ES-I3 (cell line): Measurements from ENCODE around the gene IRAK2.
"Not testable (repeated sequence)": the region's sequence is repeated elsewhere in the genome, so short reads cannot be mapped to it uniquely, and the experiment has no call there.

Source experiments
- H3K36me3 ChIP-seq: 2 replicates; pipeline ENCODE4 v1.6.1; 2013; ENCODE audit warnings: mild to moderate bottlenecking, low read length, control low read depth, moderate library complexity; ENCODE audit not compliant: insufficient read depth
- H3K4me1 ChIP-seq: 2 replicates; pipeline ENCODE4 v1.6.1; 2013; ENCODE audit warnings: mild to moderate bottlenecking, control low read depth, low read length; ENCODE audit not compliant: insufficient read depth
- H3K9ac ChIP-seq: 2 replicates; pipeline ENCODE4 v1.6.1; 2013; ENCODE audit warnings: low read depth, mild to moderate bottlenecking, low read length, moderate library complexity
- H3K9me3 ChIP-seq: 2 replicates; pipeline ENCODE4 v1.6.1; 2013; ENCODE audit warnings: mild to moderate bottlenecking, low read length, moderate library complexity; ENCODE audit not compliant: control insufficient read depth, insufficient read depth

IRAK2 gene

DNA sequence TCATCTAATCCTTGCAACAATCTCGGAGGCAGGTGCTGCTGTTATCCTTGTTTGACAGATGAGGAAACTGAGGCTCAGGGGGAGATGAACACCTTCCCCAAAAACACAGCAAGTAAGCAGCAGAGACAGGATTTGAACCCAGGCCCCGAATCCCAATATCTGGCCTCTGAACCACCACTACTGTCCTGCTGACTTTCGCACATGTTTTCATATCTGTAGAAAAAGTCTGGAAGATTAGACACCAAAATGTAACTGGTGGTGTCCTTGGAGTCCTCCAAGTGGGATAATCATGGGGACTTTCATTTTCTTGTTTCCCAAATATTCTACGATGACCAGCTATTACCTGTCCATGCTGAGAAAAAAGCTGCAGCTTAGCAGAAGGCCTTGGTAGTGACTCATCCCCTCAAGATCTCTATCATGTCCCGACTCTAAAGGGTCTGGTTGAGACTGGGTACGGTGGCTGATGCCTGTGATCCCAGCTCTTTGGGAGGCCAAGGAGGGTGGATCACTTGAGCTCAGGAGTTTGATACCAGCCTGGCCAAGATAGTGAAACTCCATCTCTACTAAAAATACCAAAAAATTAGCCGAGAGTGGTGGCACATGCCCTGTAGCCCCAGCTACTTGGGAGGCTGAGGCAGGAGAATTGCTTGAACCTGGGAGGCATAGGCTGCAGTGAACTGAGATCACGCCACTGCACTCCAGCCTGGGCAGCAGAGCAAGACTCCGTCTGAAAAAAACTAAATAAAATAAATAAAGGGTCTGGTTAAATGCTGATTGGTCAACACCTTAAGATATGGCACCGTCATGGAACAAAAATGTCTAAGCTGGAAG is 8.6 kb downstream of the IRAK2 start:
- Histone ChIP-seq H3K9ac (no peak overlapping the region), H3K9me3 (peaks cover 8% of the 10 kb centered on the region), H3K4me1 (no peaks in the 10 kb centered on the region), H3K36me3 (no peaks in the 10 kb centered on the region)

DNA sequence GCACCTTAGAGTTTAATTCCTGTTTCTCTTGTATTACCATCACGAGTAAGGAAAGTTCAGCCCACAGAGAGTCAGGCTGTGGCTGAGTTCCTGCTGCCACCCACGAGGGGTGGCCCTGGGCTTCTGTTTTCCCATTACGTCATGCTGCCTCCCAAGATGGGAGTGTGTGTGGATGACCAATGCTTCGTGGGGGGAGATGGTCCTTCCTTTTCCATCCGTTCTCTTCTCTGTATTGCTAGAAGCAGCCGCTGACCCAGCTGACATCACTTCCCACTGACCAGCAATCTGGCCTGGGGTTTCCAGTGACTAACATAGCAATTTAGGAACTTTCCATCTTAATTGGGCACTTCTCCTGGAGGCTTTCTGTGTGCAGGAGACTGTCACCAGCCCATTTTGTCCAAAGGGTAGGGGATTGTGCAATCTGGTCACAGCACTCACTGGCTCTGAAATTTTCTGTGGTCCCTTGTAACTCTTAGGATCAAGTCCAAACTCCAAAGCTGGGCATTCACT is 9.3 kb downstream of the IRAK2 start:
- Histone ChIP-seq H3K9me3 (0 out of 2 replicates have a peak, but pooled peaks cover 2% of the 10 kb centered on the region), H3K9ac (no peak overlapping the region), H3K36me3 (no peaks in the 10 kb centered on the region), H3K4me1 (no peaks in the 10 kb centered on the region)

DNA sequence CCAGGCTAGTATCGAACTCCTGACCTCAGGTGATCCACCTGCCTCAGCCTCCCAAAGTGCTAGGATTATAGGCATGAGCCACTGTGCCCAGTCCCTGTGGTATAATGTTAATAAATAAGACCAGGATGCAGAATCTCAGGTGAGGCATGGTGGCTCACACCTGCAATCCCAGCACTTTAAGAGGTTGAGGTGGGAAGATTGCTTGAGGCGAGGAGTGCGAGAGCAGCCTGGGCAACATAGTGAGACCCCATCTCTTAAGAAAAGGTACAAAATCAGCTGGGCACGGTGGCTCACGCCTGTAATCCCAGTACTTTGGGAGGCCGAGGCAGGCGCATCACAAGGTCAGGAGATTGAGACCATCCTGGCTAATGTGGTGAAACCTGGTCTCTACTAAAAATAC is 10.6 kb downstream of the IRAK2 start:
- not testable (repeated sequence) for H3K36me3 ChIP-seq, H3K9ac ChIP-seq, H3K4me1 ChIP-seq, H3K9me3 ChIP-seq

DNA sequence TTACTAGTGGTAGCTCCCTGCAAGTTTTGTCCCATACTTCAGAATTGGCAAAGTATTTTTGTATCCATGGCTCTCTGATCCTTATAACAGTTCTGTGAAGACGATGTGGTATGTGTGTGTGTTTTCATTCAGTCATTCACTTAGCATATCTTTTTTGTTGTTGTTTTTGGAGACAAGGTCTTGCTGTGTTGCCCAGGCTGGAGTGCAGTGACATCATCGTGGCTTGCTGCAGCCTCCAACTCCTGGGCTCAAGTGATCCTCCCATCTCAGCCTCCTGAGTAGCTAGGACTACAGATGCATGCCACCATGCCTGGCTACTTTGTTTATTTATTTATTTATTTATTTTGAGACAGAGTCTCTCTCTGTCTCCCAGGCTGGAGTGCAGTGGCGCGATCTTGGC is 11.4 kb downstream of the IRAK2 start:
- not testable (repeated sequence) for H3K9me3 ChIP-seq, H3K9ac ChIP-seq, H3K36me3 ChIP-seq, H3K4me1 ChIP-seq

DNA sequence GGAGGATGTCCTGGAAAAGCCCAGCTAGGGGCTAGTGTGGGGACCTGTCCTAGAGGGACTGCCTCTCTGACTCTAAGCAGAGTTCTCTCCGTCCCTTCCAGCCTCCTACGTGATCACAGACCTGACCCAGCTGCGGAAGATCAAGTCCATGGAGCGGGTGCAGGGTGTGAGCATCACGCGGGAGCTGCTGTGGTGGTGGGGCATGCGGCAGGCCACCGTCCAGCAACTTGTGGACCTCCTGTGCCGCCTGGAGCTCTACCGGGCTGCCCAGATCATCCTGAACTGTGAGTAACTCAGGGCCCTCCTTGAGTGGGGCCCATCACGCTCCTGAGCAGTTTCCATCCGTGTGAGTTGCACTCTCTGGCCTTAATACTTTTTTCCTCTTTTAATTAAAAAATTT is 13.0 kb downstream of the IRAK2 start:
- H3K9me3 ChIP-seq: no peaks in the 10 kb centered on the region
- no peaks in the 10 kb centered on the region for H3K4me1 ChIP-seq
- H3K9ac ChIP-seq: no peak overlapping the region
- H3K36me3 ChIP-seq: no peaks in the 10 kb centered on the region

DNA sequence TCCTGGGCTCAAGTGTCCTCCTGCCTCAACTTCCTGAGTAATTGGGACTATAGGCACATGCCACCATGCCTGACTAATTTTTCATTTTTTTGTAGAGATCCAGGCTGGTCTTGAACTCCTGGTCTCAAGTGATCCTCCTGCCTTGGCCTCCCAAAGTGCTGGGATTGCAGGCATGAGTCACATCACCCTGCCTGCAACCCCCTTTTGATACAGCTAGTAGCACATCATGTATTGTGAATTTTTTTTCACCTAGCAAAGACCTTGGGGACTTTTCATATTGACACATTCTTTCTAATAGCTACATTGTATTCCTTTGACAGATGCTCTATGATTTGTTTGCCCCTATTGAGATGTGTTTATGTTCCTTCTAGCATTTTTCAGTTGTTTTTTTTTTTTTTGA is 14.2 kb downstream of the IRAK2 start:
- H3K9me3 ChIP-seq: no peaks in the 10 kb centered on the region
- H3K9ac ChIP-seq: no peak overlapping the region
- no peaks in the 10 kb centered on the region for H3K4me1 ChIP-seq
- no peaks in the 10 kb centered on the region for H3K36me3 ChIP-seq

DNA sequence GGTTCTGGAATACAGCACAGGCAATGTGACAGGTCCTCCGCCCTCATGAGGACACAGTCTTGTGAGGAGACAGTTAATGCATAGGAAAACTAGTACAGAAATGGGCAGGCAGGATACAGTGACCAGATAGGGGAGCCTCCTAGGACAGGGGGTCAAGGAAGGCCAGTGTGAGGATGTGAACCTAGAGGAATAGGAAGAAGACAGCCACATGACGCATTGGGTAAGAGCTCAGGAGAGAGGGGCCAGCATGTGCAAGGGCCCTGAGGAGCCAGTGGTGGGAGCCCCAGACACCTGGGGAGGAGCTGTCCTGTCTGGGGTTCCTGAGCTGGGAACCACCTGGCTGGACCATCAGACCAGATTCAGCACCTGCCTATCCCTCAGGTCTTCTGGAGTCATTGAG is 15.6 kb downstream of the IRAK2 start:
- Histone ChIP-seq H3K4me1 (no peaks in the 10 kb centered on the region), H3K36me3 (no peaks in the 10 kb centered on the region), H3K9ac (no peak overlapping the region), H3K9me3 (no peaks in the 10 kb centered on the region)

DNA sequence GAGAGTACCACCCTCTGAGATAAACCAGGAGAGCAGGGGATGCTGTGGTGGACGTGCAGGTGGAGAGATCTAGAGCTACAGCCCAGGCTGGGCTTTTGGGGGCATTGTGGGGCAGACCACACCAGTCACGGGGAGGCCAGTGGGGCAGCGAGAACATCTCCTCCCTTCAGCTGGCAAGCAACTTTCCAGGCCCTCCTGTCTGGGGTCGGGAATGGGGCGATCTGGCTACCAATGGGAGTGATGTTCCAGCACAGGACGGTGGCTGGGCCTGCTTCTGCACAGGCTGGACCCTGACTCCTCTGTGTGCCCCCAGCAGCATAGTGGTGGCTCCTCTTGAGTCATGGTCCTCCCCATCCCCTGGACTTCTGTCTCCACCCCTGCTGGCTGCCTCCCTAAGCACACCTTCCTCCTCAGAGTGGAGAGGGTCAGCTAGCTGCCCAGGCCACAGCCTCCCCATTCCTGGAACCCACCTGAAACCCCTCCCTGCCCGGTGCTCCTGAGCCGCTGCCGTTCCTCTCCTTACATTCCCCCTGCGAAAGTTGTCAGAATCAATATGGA is 16.1 kb downstream of the IRAK2 start:
- Histone ChIP-seq H3K4me1 (no peaks in the 10 kb centered on the region), H3K9ac (no peak overlapping the region), H3K9me3 (no peaks in the 10 kb centered on the region), H3K36me3 (no peaks in the 10 kb centered on the region)

DNA sequence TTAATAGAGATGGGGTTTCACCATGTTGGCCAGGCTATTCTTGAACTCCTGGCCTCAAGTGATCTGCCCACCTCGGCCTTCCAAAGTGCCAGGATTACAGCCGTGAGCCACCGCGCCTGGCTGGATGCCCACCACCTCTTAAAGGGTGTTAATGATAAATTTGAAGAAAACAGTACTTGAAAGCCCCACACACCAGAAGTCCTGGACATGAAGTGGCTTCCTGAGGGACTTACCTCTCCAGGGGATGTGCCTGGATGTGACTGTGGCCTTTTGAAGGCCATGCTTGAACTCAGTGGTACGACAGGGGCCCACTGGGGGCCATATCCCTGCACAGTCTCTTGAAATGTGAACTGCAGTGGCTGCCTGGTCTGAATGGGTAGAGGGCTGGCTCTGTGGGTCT is 18.2 kb downstream of the IRAK2 start:
- no peak overlapping the region for H3K9ac ChIP-seq
- H3K9me3 ChIP-seq: no peaks in the 10 kb centered on the region
- H3K36me3 ChIP-seq: no peaks in the 10 kb centered on the region
- H3K4me1 ChIP-seq: peaks cover 13% of the 10 kb centered on the region

DNA sequence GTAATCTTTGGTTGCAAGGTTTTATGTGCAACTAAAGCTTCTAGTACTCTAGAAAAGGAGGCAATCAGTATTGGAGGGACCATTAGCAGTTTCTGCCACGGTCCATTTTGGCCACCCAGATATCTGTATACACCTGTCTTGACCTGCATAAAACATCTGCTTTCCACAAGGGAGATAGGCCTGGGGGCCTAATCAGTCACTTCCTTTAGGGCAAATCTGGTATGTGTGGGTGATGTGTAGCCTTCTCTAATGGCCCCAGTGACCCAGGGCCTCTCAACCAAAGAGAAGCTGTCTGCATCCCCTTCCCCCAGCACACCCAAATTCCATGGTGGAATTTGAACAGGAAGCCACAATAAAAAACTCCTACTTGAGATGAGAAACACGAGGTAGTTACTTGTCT is 19.5 kb downstream of the IRAK2 start:
- Histone ChIP-seq H3K4me1 (peaks cover 13% of the 10 kb centered on the region), H3K9ac (no peak overlapping the region), H3K36me3 (no peaks in the 10 kb centered on the region), H3K9me3 (no peaks in the 10 kb centered on the region)

DNA sequence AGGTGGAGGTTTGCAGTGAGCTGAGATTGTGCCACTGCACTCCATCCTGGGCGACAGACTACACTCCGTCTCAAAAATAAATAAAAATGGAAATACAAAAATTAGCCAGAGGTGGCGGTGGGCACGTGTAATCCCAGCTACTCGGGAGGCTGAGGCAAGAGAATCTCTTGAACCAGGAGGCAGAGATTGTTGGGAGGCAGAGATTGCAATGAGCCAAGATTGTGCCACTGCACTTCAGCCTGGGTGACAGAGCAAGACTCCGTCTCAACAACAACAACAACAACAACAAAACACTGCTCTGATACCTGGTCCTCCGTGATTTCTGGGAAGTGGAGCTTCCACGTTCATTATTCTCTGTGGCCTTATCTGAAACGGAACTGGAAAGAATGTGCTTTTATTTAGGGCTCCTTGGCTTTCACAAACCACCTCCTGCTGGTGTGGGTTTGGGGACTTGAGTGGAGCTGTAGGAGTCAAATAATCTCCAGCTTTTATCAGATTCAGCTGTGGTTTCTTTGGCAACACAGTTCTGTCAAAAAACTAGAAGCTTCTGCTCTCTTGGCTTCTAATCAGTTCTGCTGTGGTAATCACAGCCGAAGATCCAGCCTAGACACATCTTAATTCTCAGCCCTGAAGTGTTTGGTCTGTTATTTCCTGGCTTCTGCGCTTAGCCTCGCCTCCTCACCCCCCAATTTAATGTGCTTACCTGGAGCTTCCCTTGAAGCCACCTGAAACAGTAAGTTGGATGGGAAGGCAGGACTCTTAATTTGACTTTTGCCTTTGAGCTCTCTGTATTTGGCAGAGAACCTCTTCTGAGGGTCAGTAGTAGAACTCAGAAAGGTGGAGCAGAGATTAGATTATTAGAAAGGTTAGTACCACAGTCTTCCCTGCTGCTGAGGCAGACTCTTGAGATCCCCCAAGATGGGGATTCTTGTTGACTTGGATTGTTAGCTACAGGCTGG is 21.4 kb downstream of the IRAK2 start:
- Histone ChIP-seq H3K9me3 (no peaks in the 10 kb centered on the region), H3K36me3 (no peaks in the 10 kb centered on the region), H3K9ac (no peak overlapping the region), H3K4me1 (peaks cover 13% of the 10 kb centered on the region)

DNA sequence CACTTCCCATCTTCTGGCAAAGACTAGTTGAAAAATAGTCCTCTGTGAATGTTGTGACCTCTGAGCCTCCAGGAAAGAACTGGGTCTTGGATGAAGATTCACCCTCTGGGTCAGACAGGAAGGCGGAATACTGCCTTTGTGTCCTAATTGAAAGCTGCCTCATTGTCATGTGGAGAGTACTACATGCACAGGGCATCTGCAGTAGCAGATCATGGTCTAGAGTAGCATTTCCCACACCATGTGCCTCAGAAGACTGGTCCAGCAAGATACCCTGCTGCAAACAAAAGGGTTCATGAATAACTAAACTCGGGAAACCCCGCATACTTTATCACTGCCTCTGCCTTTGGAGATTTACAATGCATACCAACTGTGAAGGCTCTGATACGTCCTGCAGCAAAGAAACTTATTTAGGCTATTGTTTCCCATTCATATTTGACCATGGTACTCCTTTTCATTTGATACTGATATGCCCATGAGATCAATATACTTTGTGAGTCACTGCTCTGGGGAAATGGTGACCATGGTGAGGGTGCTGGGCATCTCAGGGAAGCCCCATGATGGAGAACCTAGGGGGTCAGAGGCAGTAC is 22.7 kb downstream of the IRAK2 start:
- no peak overlapping the region for H3K9ac ChIP-seq
- H3K4me1 ChIP-seq: peaks cover 16% of the 10 kb centered on the region
- H3K36me3 ChIP-seq: no peaks in the 10 kb centered on the region
- no peaks in the 10 kb centered on the region for H3K9me3 ChIP-seq

DNA sequence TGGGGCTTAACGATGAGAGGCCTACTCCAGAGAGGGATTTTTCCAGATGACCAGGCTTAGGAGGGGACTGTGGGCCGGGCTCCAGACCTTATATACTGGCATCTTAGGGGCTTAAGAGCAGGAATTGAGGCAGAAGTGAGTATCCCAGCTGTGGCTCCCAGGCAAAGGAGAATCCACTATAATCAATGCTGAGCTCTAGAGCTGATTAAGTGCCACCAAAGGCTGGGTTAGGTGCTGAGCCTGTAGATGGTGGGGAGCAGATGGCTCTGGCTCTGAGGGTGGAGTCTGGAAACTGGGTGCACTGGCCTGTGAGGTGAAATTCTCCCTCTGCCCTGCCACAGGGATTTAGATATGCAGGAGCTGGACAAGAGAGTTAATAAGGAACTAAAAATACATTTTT is 23.2 kb downstream of the IRAK2 start:
- peaks cover 20% of the 10 kb centered on the region for H3K4me1 ChIP-seq
- no peaks in the 10 kb centered on the region for H3K9me3 ChIP-seq
- H3K9ac ChIP-seq: no peak overlapping the region
- H3K36me3 ChIP-seq: no peaks in the 10 kb centered on the region

DNA sequence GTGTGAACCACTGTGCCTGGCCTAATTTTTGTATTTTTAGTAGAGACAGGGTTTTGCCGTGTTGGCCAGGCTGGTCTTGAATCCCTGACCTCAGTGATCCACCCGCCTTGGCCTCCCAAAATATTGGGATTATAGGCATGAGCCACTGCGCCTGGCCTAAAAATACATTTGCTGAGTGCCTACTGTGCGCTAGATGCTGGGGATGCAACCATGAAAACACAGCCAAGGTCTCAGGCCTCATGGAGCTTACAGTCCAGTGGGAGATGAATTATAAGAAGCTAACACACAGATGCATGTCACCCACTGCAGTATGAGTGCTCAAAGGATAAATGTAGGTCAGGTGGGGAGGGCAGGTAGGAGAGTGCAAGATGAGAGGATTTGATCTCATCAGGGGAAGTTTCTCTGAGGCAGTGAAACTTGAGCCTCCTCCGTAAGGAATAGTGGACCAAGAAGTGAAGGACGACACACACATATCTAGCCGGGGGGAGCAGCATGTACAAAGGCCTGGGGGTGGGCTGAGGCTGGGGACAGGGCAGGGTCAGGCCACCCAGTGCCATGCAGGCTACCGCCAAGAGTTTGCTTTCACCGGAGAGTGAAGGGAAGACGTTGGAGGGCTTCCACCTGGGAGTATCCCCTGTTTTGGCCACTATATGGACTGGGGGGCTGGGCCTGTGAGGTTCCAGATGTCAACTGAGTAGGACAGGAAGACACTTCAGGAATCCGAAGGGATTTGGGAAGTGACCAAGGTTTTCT is 24.3 kb downstream of the IRAK2 start:
- no peak overlapping the region for H3K9ac ChIP-seq
- peaks cover 20% of the 10 kb centered on the region for H3K4me1 ChIP-seq
- H3K36me3 ChIP-seq: no peaks in the 10 kb centered on the region
- H3K9me3 ChIP-seq: no peaks in the 10 kb centered on the region
